ENCODE data around the gene HS1BP3. TPM values are rescaled to one million over a fixed set of nuclear protein-coding genes. Genes with fewer than 3 reads are reported as not detected.

HS1BP3 gene
- total RNA-seq, 4 donors from 2014 or later, result 23.3 to 38.2 (median 34.2) TPM

DNA sequence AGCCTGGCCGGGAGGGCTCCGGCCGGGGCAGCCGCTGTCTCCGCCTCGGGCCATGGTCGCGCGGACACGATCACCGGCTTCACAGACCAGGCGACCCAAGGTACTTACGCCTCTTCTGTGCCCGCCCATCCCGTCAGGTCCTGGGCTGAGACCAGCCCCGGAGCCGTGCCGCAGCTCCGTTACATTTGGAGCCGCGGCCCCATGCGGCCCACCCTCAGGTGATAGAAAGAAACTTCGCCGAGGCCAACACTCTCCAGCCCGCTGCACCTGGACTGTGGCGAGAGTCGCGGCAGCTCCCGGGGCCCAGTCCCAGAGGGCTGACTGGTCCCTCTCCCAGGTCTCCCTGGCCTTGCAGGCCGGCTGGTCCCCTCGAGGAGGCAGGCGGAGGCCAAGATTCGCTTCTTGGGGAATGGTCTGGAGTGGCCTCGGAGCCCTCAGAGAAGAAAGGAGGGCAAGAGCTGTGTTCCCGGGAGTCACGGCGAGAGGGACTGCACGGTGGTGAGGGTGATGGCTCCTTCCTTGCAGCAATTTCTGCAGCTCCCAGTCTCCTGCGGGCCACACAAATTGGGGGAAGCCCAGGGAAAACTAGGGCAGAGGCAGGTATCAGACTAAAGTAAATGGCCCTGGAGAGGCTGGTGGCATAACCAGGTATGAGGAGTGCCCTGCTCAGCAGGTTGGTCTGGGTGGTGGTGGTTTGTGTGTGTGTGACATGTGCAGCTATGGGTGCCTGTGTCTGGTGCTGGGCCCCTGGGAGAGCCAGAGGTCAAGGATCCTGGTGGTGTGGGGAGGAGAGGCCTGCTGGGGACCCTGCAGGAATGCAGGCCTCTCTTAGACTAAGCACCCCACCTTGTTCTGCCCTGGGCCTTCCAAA is 16.9 kb upstream of the HS1BP3 start:
- no peaks in the 10 kb centered on the region for H3K36me3 ChIP-seq
- WGBS, result 56% methylated on average over 11 of the region's 39 CpGs
- DNase-seq (ENCODE audit: low spot score in 2 of 2), result no peak
- H3K4me3 ChIP-seq, result peak overlapping the region; percentile 53
- no peaks in the 10 kb centered on the region for H3K9me3 ChIP-seq
- peak overlapping the region; percentile 12 for H3K27ac ChIP-seq
- no peak for TF ChIP-seq POLR2A (IDR thresholded peaks at IDR 0.05)
- peaks cover 44% of the 10 kb centered on the region for H3K4me1 ChIP-seq
- H3K27me3 ChIP-seq, result peaks cover 92% of the 10 kb centered on the region

DNA sequence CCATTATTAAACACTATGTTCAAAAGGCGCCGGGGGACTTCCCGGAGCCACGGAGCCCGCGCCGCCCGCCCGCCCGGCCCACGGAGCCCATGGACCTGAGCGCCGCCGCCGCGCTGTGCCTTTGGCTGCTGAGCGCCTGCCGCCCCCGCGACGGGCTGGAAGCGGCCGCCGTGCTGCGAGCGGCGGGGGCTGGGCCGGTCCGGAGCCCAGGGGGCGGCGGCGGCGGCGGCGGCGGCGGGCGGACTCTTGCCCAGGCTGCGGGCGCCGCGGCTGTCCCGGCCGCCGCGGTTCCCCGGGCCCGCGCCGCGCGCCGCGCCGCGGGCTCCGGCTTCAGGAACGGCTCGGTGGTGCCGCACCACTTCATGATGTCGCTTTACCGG is 16.2 kb upstream of the HS1BP3 start:
- H3K4me3 ChIP-seq, result peak overlapping the region; percentile 53
- H3K4me1 ChIP-seq, result peaks cover 44% of the 10 kb centered on the region
- WGBS, result no CpG with 5 or more reads among the region's 62 CpGs
- H3K27ac ChIP-seq, result peak overlapping the region; percentile 12
- DNase-seq (ENCODE audit: low spot score in 2 of 2), result no peak
- H3K9me3 ChIP-seq, result no peaks in the 10 kb centered on the region
- TF ChIP-seq, protein P1, sequence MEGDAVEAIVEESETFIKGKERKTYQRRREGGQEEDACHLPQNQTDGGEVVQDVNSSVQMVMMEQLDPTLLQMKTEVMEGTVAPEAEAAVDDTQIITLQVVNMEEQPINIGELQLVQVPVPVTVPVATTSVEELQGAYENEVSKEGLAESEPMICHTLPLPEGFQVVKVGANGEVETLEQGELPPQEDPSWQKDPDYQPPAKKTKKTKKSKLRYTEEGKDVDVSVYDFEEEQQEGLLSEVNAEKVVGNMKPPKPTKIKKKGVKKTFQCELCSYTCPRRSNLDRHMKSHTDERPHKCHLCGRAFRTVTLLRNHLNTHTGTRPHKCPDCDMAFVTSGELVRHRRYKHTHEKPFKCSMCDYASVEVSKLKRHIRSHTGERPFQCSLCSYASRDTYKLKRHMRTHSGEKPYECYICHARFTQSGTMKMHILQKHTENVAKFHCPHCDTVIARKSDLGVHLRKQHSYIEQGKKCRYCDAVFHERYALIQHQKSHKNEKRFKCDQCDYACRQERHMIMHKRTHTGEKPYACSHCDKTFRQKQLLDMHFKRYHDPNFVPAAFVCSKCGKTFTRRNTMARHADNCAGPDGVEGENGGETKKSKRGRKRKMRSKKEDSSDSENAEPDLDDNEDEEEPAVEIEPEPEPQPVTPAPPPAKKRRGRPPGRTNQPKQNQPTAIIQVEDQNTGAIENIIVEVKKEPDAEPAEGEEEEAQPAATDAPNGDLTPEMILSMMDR (IDR thresholded peaks at IDR 0.05), result no peak
- TF ChIP-seq POLR2AphosphoS5 (IDR thresholded peaks at IDR 0.05), result no peak
- TF ChIP-seq EP300 (IDR thresholded peaks at IDR 0.05), result no peak
- TF ChIP-seq POLR2A (IDR thresholded peaks at IDR 0.05), result no peak
- H3K27me3 ChIP-seq, result peaks cover 92% of the 10 kb centered on the region
- H3K36me3 ChIP-seq, result no peaks in the 10 kb centered on the region

DNA sequence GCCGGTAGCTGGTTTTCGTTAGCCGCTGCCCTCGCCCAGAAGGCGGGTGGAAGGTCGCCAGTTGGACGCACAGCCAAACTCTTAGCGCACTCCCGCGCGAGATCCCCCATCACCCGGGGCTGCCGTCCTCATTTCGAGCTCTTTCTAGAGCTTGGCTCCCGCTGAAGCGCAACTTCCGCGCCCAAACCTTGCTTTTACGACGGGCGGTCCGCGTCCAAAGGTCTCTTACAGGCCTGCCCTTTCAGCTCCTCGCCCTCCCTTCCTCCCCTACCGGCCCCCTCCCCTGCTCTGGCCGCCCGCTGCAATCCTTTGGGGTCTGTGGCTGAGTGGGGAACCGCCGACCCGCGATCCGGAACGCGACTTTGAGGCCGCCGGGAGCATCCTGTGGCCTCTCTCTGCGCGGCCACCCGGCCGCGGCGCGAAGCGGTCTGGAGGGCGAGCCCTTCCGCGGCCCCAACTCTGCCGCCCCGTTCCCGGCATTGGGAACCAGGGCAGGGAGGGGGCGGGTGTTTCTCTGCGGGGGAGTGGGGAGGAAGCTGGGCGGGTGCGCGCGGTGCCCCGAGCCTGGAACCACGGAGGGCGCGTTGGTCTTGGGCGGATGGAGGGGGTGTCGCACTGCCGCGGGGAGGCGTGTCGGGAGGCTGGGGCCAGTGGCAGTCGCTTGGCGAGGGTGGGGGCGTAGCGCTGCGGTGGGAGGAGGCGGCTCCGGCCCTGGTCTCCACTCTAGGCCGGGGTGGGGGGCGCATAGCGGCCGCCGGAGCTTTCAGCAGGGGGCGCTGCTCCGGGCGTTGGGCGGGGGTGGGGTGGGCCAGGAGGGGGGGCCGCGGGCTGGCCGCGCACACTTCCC is 15.6 kb upstream of the HS1BP3 start, which contains the start of gene GDF7:
TSS of gene GDF7 (plus strand) at position 841 of the 847 bp plus-strand sequence. CDS start 96 bp downstream, outside the sequence.
- peaks cover 93% of the 10 kb centered on the region for H3K27me3 ChIP-seq
- TF ChIP-seq, protein P1 (IDR thresholded peaks at IDR 0.05), result peak in 1 of 2 donors; percentile 25
- no peak for TF ChIP-seq EP300 (IDR thresholded peaks at IDR 0.05)
- no peaks in the 10 kb centered on the region for H3K9me3 ChIP-seq
- no peak for DNase-seq (ENCODE audit: low spot score in 2 of 2)
- peaks cover 50% of the 10 kb centered on the region for H3K4me1 ChIP-seq
- H3K27ac ChIP-seq, result peak within 1 kb of the TSS; percentile 12
- H3K4me3 ChIP-seq, result peak within 1 kb of the TSS; percentile 53
- H3K36me3 ChIP-seq, result no peaks in the 10 kb centered on the region
- WGBS, result under 1% methylated on average over 40 of the region's 86 CpGs

DNA sequence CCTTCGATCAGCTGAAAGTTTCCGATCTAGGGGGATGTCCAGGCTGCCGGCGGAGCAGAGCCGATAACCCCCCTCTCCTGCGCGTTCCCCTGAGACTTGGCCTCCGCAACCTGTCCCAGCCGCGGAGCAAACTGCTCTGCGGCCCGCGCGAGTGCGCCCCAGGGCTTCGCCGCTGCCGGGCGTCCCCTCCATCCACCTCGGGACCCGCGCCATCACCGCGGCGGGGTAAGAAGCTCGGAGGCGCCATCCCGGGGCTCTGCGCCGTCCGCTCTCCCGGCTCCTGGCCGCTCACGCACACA is 15.1 kb upstream of the HS1BP3 start:
- TF ChIP-seq, protein P1 (IDR thresholded peaks at IDR 0.05), result no peak
- TF ChIP-seq EP300 (IDR thresholded peaks at IDR 0.05) (no peak), POLR2A (IDR thresholded peaks at IDR 0.05) (no peak), POLR2AphosphoS5 (IDR thresholded peaks at IDR 0.05) (no peak)
- Histone ChIP-seq H3K4me1 (peaks cover 52% of the 10 kb centered on the region), H3K9me3 (no peaks in the 10 kb centered on the region), H3K4me3 (peak overlapping the region; percentile 53), H3K36me3 (no peaks in the 10 kb centered on the region), H3K27ac (no peak overlapping the region), H3K27me3 (peaks cover 88% of the 10 kb centered on the region)
- 0% methylated on average over 3 of the region's 34 CpGs for WGBS
- no peak for DNase-seq (ENCODE audit: low spot score in 2 of 2)

DNA sequence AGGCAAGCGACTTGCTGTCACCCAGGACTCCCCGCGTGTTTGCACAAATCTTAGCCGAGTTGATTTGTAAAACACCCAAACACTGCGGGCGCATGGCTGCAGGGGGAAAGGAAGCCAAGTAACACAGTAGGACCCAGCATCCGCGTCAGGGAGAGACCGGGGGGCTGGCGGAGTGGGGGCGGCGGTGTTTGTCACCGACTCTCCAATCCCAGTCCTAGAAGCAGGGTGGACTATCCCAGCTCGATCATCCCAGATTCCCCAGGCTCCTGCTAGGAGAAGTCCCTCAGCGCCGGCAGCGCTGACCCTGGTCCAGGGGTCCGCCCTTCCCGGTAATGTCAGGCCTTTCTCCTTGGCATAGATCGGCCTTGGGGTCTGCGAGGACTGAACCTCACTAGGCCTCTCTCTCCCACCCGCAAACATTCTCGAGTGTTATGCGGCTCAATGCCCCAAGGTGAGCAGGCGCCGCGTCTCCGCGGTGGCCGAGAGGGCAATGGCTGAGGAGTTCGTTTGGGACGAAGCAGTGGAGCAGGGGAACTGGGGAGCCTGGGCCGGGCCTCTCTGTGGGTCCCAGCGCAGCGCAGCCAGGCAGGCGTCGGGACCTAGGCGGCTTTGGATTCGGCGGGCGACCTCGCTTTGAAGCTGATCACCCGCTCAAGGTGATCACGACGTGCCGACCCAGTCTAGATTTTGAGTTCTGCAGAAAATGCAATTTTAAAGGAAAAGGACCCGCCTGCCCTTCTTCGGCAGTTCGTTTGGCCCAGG is 14.5 kb upstream of the HS1BP3 start:
- Histone ChIP-seq H3K27me3 (peaks cover 87% of the 10 kb centered on the region), H3K27ac (no peak overlapping the region), H3K4me1 (peaks cover 52% of the 10 kb centered on the region), H3K4me3 (peak overlapping the region; percentile 53), H3K9me3 (no peaks in the 10 kb centered on the region), H3K36me3 (no peaks in the 10 kb centered on the region)
- WGBS, result 12% methylated on average over 26 of the region's 49 CpGs
- no peak for TF ChIP-seq POLR2AphosphoS5 (IDR thresholded peaks at IDR 0.05)
- no peak for TF ChIP-seq EP300 (IDR thresholded peaks at IDR 0.05)
- TF ChIP-seq POLR2A (IDR thresholded peaks at IDR 0.05), result no peak
- TF ChIP-seq, protein P1 (IDR thresholded peaks at IDR 0.05), result no peak
- no peak for DNase-seq (ENCODE audit: low spot score in 2 of 2)
